ENCODE measurements around the gene ETF1. TPM values are rescaled to one million over a fixed set of nuclear protein-coding genes. Genes with fewer than 3 reads are reported as not detected.
A peak's percentile ranks its signal among the peaks of the same experiment; 100 is the strongest.

The ETF1 gene
- total and polyA plus RNA-seq, 9 of the 15 experiments (the other 6 are each of a cell fraction or from before 2014, with no cell fraction given) = 53.7 to 209 (median 164) TPM

- no peak for TF ChIP-seq NEUROD1 (IDR thresholded peaks at IDR 0.05; ENCODE audit: borderline replicate concordance, low read depth, low read length, partially characterized antibody)
- TF ChIP-seq ZNF224 (CRISPR knock-in tag; IDR thresholded peaks at IDR 0.05) = no peak
- 0 out of 2 replicates have a peak, but pooled peaks have one; percentile 15 for TF ChIP-seq ZFP91 (CRISPR knock-in tag; IDR thresholded peaks at IDR 0.05)
- TF ChIP-seq WHSC1 (IDR thresholded peaks at IDR 0.05; ENCODE audit: low read length) = no peak
- no peak for TF ChIP-seq BHLHE40 (IDR thresholded peaks at IDR 0.05; ENCODE audit: low read length)
- TF ChIP-seq ETV5 (CRISPR knock-in tag; IDR thresholded peaks at IDR 0.05; ENCODE audit: low read depth) = no peak
- TF ChIP-seq ZNF696 (CRISPR knock-in tag; conservative IDR thresholded peaks at IDR 0.05) = no peak
- no peak for TF ChIP-seq TAF9B (IDR thresholded peaks at IDR 0.05; ENCODE audit: partially characterized antibody)
- TF ChIP-seq RBFOX2 (IDR thresholded peaks at IDR 0.05; ENCODE audit: low read depth, low read length) = no peak
- no peak for TF ChIP-seq TRIM24 (IDR thresholded peaks at IDR 0.05)
- TF ChIP-seq EHMT2 (IDR thresholded peaks at IDR 0.05) = no peak
- TF ChIP-seq ZNF592 (IDR thresholded peaks at IDR 0.05) = no peak
- no peak for TF ChIP-seq CREB3L1 (IDR thresholded peaks at IDR 0.05; ENCODE audit: borderline replicate concordance, low read depth)
- TF ChIP-seq HIVEP1 (CRISPR knock-in tag; IDR thresholded peaks at IDR 0.05) = no peak
- TF ChIP-seq RAD51 (IDR thresholded peaks at IDR 0.05; ENCODE audit: borderline replicate concordance, low read depth) = no peak
- TF ChIP-seq ARID1B (IDR thresholded peaks at IDR 0.05) = no peak
- TF ChIP-seq NFIX (CRISPR knock-in tag; IDR thresholded peaks at IDR 0.05; ENCODE audit: low read depth) = no peak
- no peak for TF ChIP-seq NR0B1 (IDR thresholded peaks at IDR 0.05; ENCODE audit: partially characterized antibody)
- TF ChIP-seq CEBPB (tag; IDR thresholded peaks at IDR 0.05) = no peak
- TF ChIP-seq FOXM1 (IDR thresholded peaks at IDR 0.05; ENCODE audit: low read depth) = no peak
- no peak for TF ChIP-seq FOXM1 (CRISPR knock-in tag; IDR thresholded peaks at IDR 0.05; ENCODE audit: low read depth)
Observed at GRCh38 chr5:138468133-138468965, 74.7 kb downstream of the ETF1 start (continued).
